OCI-LY1 (cell line): ENCODE measurements around the gene HNRNPM.

ENCODE experiments used
- H2AFZ ChIP-seq: fragments of 200-600 bp; sonication (generic), shearing (Covaris generic); 2 replicates; pipeline ENCODE4 v1.6.0; 2014; ENCODE audit warnings: antibody characterized with exemption, mild to moderate bottlenecking, low read length
- H3F3A ChIP-seq: fragments of 200-600 bp; sonication (generic), shearing (Covaris generic); 2 replicates; pipeline ENCODE4 v1.6.0; 2014; ENCODE audit warnings: mild to moderate bottlenecking, antibody characterized with exemption, low read length, moderate library complexity; ENCODE audit not compliant: insufficient read depth
- H3K27ac ChIP-seq: fragments of 200-600 bp; sonication (generic); 2 replicates; pipeline ENCODE4 v1.5.1; 2014; ENCODE audit warnings: low read length, mixed run types, mild to moderate bottlenecking, low read depth; ENCODE audit not compliant: poor library complexity, severe bottlenecking
- H3K27me3 ChIP-seq: fragments of 200-600 bp; sonication (generic); 2 replicates; pipeline ENCODE4 v1.6.0; 2014; ENCODE audit warnings: antibody characterized with exemption, mild to moderate bottlenecking, low read length, moderate library complexity; ENCODE audit not compliant: insufficient read depth
- H3K36me3 ChIP-seq: fragments of 200-600 bp; sonication (generic); 2 replicates; pipeline ENCODE4 v1.6.1; 2014; ENCODE audit warnings: mild to moderate bottlenecking, antibody characterized with exemption, low read length, moderate library complexity, mixed read lengths; ENCODE audit not compliant: insufficient read depth
- H3K4me1 ChIP-seq: fragments of 200-600 bp; sonication (generic); 2 replicates; pipeline ENCODE4 v1.5.1; 2014; ENCODE audit warnings: mild to moderate bottlenecking, low read length, moderate library complexity; ENCODE audit not compliant: insufficient read depth, severe bottlenecking
- H3K4me2 ChIP-seq: fragments of 200-600 bp; sonication (generic), shearing (Covaris generic); 2 replicates; pipeline ENCODE4 v1.6.1; 2014; ENCODE audit warnings: low read length
- H3K4me3 ChIP-seq: fragments of 200-600 bp; sonication (generic); 2 replicates; pipeline ENCODE4 v1.5.1; 2014; ENCODE audit warnings: low read length, low read depth, mild to moderate bottlenecking, mixed read lengths; ENCODE audit not compliant: poor library complexity, severe bottlenecking
- H3K79me2 ChIP-seq: fragments of 200-600 bp; shearing (Covaris generic); 2 replicates; pipeline ENCODE4 v1.6.1; 2016; ENCODE audit warnings: mixed run types, low read length, mixed read lengths; ENCODE audit not compliant: insufficient read depth
- H3K9ac ChIP-seq: fragments of 200-600 bp; sonication (generic), shearing (Covaris generic); 2 replicates; pipeline ENCODE4 v1.6.1; 2014; ENCODE audit warnings: mild to moderate bottlenecking, low read length, mixed read lengths
- H3K9me2 ChIP-seq: fragments of 200-600 bp; sonication (generic), shearing (Covaris generic); 2 replicates; pipeline ENCODE4 v1.6.1; 2014; ENCODE audit warnings: low read depth, mild to moderate bottlenecking, low read length, mixed read lengths
- H3K9me3 ChIP-seq: fragments of 200-600 bp; shearing (Covaris generic); 2 replicates; pipeline ENCODE4 v1.6.1; 2014; ENCODE audit warnings: low read length, mixed read lengths
- H4K20me1 ChIP-seq: fragments of 200-600 bp; sonication (generic), shearing (Covaris generic); 2 replicates; pipeline ENCODE4 v1.6.0; 2016; ENCODE audit warnings: mild to moderate bottlenecking, low read length; ENCODE audit not compliant: insufficient read depth
- CTCF ChIP-seq: fragments of 200-600 bp; sonication (generic), shearing (Covaris generic); IDR thresholded peaks from 2 replicates; pipeline ENCODE4 v1.5.1; 2017; ENCODE audit warnings: mild to moderate bottlenecking, antibody characterized with exemption, low read length, moderate library complexity, mixed read lengths
- EZH2 ChIP-seq: fragments of 200-600 bp; sonication (generic), shearing (Covaris generic); IDR thresholded peaks from 2 replicates; pipeline ENCODE4 v1.8.0; 2017; ENCODE audit warnings: borderline replicate concordance, mixed run types, mild to moderate bottlenecking, antibody characterized with exemption, low read length, moderate library complexity, mixed read lengths

HNRNPM gene

GRCh38 chr19:8454218-8454617 lies 9.4 kb downstream of the HNRNPM start:
- H3K9ac ChIP-seq: no peak overlapping the region
- H3K9me2 ChIP-seq: no peaks in the 10 kb centered on the region
- no peaks in the 10 kb centered on the region for H3K9me3 ChIP-seq
- H2AFZ ChIP-seq: no peak overlapping the region
- no peaks in the 10 kb centered on the region for H3K27me3 ChIP-seq
- H3F3A ChIP-seq: no peaks in the 10 kb centered on the region; the same call in 1 of the 2 replicates
- peaks cover 5% of the 10 kb centered on the region; the same call in 1 of the 2 replicates for H4K20me1 ChIP-seq
- H3K79me2 ChIP-seq: peaks cover 99% of the 10 kb centered on the region
- no peak overlapping the region for H3K4me3 ChIP-seq
- no peak overlapping the region for H3K4me2 ChIP-seq
- peaks cover 86% of the 10 kb centered on the region for H3K36me3 ChIP-seq
- TF ChIP-seq CTCF (no peak), EZH2 (no peak)
- peaks cover 43% of the 10 kb centered on the region for H3K4me1 ChIP-seq
- H3K27ac ChIP-seq: no peak overlapping the region

GRCh38 chr19:8455018-8455417 lies 10.2 kb downstream of the HNRNPM start:
- peaks cover 99% of the 10 kb centered on the region for H3K79me2 ChIP-seq
- H3K4me1 ChIP-seq: peaks cover 37% of the 10 kb centered on the region

GRCh38 chr19:8456064-8456463 lies 11.3 kb downstream of the HNRNPM start:
- H4K20me1 ChIP-seq: peaks cover 7% of the 10 kb centered on the region; the same call in 1 of the 2 replicates
- no peak overlapping the region for H3K27ac ChIP-seq
- TF ChIP-seq EZH2 (no peak), CTCF (no peak)
- H3K9ac ChIP-seq: no peak overlapping the region
- H3K4me3 ChIP-seq: no peak overlapping the region
- peaks cover 33% of the 10 kb centered on the region for H3K4me1 ChIP-seq
- H3K36me3 ChIP-seq: peaks cover 98% of the 10 kb centered on the region
- H3K27me3 ChIP-seq: no peaks in the 10 kb centered on the region
- no peaks in the 10 kb centered on the region; the same call in 1 of the 2 replicates for H3F3A ChIP-seq
- no peak overlapping the region for H3K4me2 ChIP-seq
- H3K9me3 ChIP-seq: no peaks in the 10 kb centered on the region
- H2AFZ ChIP-seq: no peak overlapping the region
- no peaks in the 10 kb centered on the region for H3K9me2 ChIP-seq
- peaks cover 100% of the 10 kb centered on the region for H3K79me2 ChIP-seq

More at GRCh38 chr19:8455018-8455417, 10.2 kb downstream of the HNRNPM start:
- H3K4me3 ChIP-seq: no peak overlapping the region
- no peaks in the 10 kb centered on the region for H3K27me3 ChIP-seq
- H2AFZ ChIP-seq: no peak overlapping the region
- no peaks in the 10 kb centered on the region; the same call in 1 of the 2 replicates for H3F3A ChIP-seq
- H3K36me3 ChIP-seq: peaks cover 92% of the 10 kb centered on the region
- no peak overlapping the region for H3K4me2 ChIP-seq
- no peak overlapping the region for H3K27ac ChIP-seq
- no peaks in the 10 kb centered on the region for H3K9me3 ChIP-seq
- H3K9ac ChIP-seq: no peak overlapping the region
- peaks cover 6% of the 10 kb centered on the region; the same call in 1 of the 2 replicates for H4K20me1 ChIP-seq
- H3K9me2 ChIP-seq: no peaks in the 10 kb centered on the region
- TF ChIP-seq EZH2 (no peak), CTCF (no peak)
